Glomerular visceral epithelial cell (primary cell): Measurements from ENCODE around the gene SV2A.
"Not testable (repeated sequence)": the region's sequence is repeated elsewhere in the genome, so short reads cannot be mapped to it uniquely, and the experiment has no call there.

Experiments
- DNase-seq: peaks from one replicate; pipeline ENCODE4 v3.0.0-alpha.2; 2016; ENCODE audit errors: extremely low spot score

Gene SV2A

GRCh38 chr1:149886396-149887195 lies 31.0 kb downstream of the SV2A start:
- peak; percentile 99 for DNase-seq

DNA sequence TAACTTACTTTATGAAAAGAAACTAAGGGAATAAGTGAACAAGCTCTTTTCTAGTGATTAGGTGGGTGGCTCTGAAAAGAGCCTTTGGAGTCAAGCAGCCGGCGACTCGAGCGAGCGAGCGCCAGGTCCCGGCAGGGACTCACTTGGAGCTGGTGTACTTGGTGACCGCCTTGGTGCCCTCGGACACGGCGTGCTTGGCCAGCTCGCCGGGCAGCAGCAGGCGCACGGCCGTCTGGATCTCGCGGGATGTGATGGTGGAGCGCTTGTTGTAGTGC lies 31.6 kb downstream of the SV2A start:
- DNase-seq: not testable (repeated sequence)

- peak; percentile 77 for DNase-seq
Observed at GRCh38 chr1:149885339-149886120, 32.1 kb downstream of the SV2A start.

- peak; percentile 39 for DNase-seq
Observed at GRCh38 chr1:149884433-149885338, 33.0 kb downstream of the SV2A start.

GRCh38 chr1:149883598-149884247 lies 33.9 kb downstream of the SV2A start:
- DNase-seq: no peak

GRCh38 chr1:149881876-149882275 lies 35.8 kb downstream of the SV2A start:
- no peak for DNase-seq

- DNase-seq: no peak
Observed at GRCh38 chr1:149879556-149879955, 38.1 kb downstream of the SV2A start.

- DNase-seq: no peak
Observed at GRCh38 chr1:149877211-149877946, 40.3 kb downstream of the SV2A start.

- DNase-seq: not testable (repeated sequence)
Observed at GRCh38 chr1:149873060-149873459, 44.6 kb downstream of the SV2A start.

- not testable (repeated sequence) for DNase-seq
Observed at GRCh38 chr1:149866887-149867286, 50.8 kb downstream of the SV2A start.

GRCh38 chr1:149861497-149862054 lies 56.1 kb downstream of the SV2A start:
- not testable (repeated sequence) for DNase-seq

- DNase-seq: not testable (repeated sequence)
Observed at GRCh38 chr1:149860684-149861496, 56.8 kb downstream of the SV2A start.

DNA sequence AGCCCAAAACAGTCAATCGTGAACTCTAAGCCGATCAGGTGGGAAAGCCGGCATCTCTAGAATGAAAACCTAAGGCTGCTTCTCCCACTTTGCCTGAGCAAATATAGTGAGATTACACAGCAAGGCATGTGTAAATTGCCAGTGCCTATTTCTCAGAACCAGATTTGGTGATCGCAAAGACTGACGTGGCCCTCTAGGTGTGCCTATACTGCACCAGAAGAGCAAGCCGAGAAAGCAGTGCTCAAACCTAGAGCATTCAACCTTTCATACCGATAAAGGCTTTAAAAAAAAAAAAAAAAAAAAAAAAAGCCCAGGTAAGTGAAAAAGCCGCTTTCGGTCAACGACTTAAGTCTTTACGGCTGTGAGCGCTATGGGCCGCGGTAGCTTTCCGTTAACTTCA lies 57.4 kb downstream of the SV2A start:
- not testable (repeated sequence) for DNase-seq
